ENCODE data around the gene SRRM3. TPM values are rescaled to one million over a fixed set of nuclear protein-coding genes. Genes with fewer than 3 reads are reported as not detected.

SRRM3 gene
- total and polyA plus RNA-seq, 2 experiments from 2014 or later: 0.39 to 0.65 TPM

- 80 to 89% methylated on average over 6 of the region's 6 CpGs for WGBS, 2 experiments (ENCODE audit: low coverage in 1 of 2, low lambda C conversion rate in 2 of 2, missing lambda C conversion rate in 2 of 2)
Measured at GRCh38 chr7:76272142-76272541, 70.4 kb downstream of the SRRM3 start.

DNA sequence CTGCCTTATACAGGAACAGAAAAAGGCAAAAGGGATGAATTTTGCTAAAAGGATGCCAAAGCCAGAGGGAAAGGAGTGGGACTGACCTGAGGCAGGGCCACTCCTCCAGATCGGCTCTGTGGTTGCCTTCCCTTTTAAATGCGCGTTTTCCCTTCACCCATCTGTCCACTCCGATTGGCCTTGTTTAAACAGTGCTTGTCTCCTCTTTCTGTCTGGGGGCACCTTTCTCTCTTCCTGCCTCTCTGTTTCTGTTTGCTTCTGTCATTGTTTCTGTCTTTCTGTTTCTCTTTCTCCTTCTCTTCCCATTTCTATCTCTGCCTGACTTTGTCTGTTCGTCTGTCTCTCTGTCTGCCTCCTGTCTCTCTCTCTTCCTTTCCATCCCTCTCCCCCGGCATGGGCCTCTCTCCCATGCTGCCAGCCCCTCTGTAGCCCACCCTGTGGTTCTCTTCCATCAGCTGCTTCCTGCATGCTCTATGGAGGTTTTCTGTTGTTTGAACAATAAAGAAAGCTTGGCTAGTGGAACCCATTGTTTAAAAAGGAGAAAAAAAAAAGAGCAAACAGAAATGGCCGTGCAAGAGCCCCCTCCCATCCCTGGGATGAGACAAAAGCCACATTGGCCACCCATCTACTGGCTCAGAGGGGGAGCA lies 71.3 kb downstream of the SRRM3 start:
- DNase-seq: no peak
- Histone ChIP-seq H3K9ac (no peak overlapping the region), H4K20me1 (ENCODE audit: insufficient read depth) (no peaks in the 10 kb centered on the region), H3K36me3 (ENCODE audit: low read depth) (no peaks in the 10 kb centered on the region), H2AFZ (no peak overlapping the region), H3K79me2 (ENCODE audit: insufficient read depth) (no peaks in the 10 kb centered on the region), H3K9me2 (ENCODE audit: insufficient read depth) (no peaks in the 10 kb centered on the region), H3K4me3 (no peak overlapping the region), H3F3A (ENCODE audit: insufficient read depth) (no peaks in the 10 kb centered on the region), H3K27ac (no peak overlapping the region), H3K4me2 (ENCODE audit: unreplicated experiment) (no peak overlapping the region), H3K9me3 (ENCODE audit: low read depth) (no peaks in the 10 kb centered on the region), H3K27me3 (replicated peaks; ENCODE audit: insufficient read depth) (peaks cover 52% of the 10 kb centered on the region), H3K4me1 (ENCODE audit: insufficient read depth) (no peaks in the 10 kb centered on the region)
- in situ Hi-C loops (cut with MboI): no loop called here
- no peak for TF ChIP-seq EZH2 (IDR thresholded peaks at IDR 0.05; ENCODE audit: insufficient read depth, poor library complexity, severe bottlenecking)
- no peak for TF ChIP-seq EZH2phosphoT487 (IDR thresholded peaks at IDR 0.05; ENCODE audit: insufficient read depth, low read depth)
- WGBS, 2 experiments (ENCODE audit: low coverage in 1 of 2, low lambda C conversion rate in 2 of 2, missing lambda C conversion rate in 2 of 2): 20 to 36% methylated on average over 7 of the region's 7 CpGs

More at GRCh38 chr7:76272142-76272541, 70.4 kb downstream of the SRRM3 start:
- in situ Hi-C loops (cut with MboI): no loop called here
- H3K79me2 ChIP-seq (ENCODE audit: insufficient read depth): no peaks in the 10 kb centered on the region
- no peaks in the 10 kb centered on the region for H3K36me3 ChIP-seq (ENCODE audit: low read depth)
- no peaks in the 10 kb centered on the region for H3K9me2 ChIP-seq (ENCODE audit: insufficient read depth)
- no peak overlapping the region for H3K9ac ChIP-seq
- H3K4me1 ChIP-seq (ENCODE audit: insufficient read depth): no peaks in the 10 kb centered on the region
- H3K27me3 ChIP-seq (replicated peaks; ENCODE audit: insufficient read depth): peaks cover 52% of the 10 kb centered on the region
- no peak overlapping the region for H3K27ac ChIP-seq
- no peaks in the 10 kb centered on the region for H3K9me3 ChIP-seq (ENCODE audit: low read depth)
- H4K20me1 ChIP-seq (ENCODE audit: insufficient read depth): no peaks in the 10 kb centered on the region
- TF ChIP-seq EZH2 (IDR thresholded peaks at IDR 0.05; ENCODE audit: insufficient read depth, poor library complexity, severe bottlenecking) (no peak), EZH2phosphoT487 (IDR thresholded peaks at IDR 0.05; ENCODE audit: insufficient read depth, low read depth) (no peak)
- H3K4me3 ChIP-seq: no peak overlapping the region
- H2AFZ ChIP-seq: no peak overlapping the region
- H3F3A ChIP-seq (ENCODE audit: insufficient read depth): no peaks in the 10 kb centered on the region
- H3K4me2 ChIP-seq (ENCODE audit: unreplicated experiment): no peak overlapping the region
- DNase-seq: no peak

- Histone ChIP-seq H3K9me2 (ENCODE audit: insufficient read depth) (no peaks in the 10 kb centered on the region), H3K4me2 (ENCODE audit: unreplicated experiment) (no peak overlapping the region), H3K79me2 (ENCODE audit: insufficient read depth) (no peaks in the 10 kb centered on the region), H3F3A (ENCODE audit: insufficient read depth) (no peaks in the 10 kb centered on the region), H3K36me3 (ENCODE audit: low read depth) (no peaks in the 10 kb centered on the region), H2AFZ (no peak overlapping the region), H3K9ac (no peak overlapping the region), H3K27ac (no peak overlapping the region), H3K4me3 (no peak overlapping the region), H3K4me1 (ENCODE audit: insufficient read depth) (no peaks in the 10 kb centered on the region), H3K27me3 (replicated peaks; ENCODE audit: insufficient read depth) (peaks cover 50% of the 10 kb centered on the region), H3K9me3 (ENCODE audit: low read depth) (no peaks in the 10 kb centered on the region), H4K20me1 (ENCODE audit: insufficient read depth) (no peaks in the 10 kb centered on the region)
- DNase-seq: no peak
- in situ Hi-C loops (cut with MboI): no loop called here
- TF ChIP-seq EZH2phosphoT487 (IDR thresholded peaks at IDR 0.05; ENCODE audit: insufficient read depth, low read depth) (no peak), EZH2 (IDR thresholded peaks at IDR 0.05; ENCODE audit: insufficient read depth, poor library complexity, severe bottlenecking) (no peak)
- 61 to 66% methylated on average over 5 of the region's 5 CpGs for WGBS, 2 experiments (ENCODE audit: low coverage in 1 of 2, low lambda C conversion rate in 2 of 2, missing lambda C conversion rate in 2 of 2)
Measured at GRCh38 chr7:76273503-76273902, 71.8 kb downstream of the SRRM3 start.

DNA sequence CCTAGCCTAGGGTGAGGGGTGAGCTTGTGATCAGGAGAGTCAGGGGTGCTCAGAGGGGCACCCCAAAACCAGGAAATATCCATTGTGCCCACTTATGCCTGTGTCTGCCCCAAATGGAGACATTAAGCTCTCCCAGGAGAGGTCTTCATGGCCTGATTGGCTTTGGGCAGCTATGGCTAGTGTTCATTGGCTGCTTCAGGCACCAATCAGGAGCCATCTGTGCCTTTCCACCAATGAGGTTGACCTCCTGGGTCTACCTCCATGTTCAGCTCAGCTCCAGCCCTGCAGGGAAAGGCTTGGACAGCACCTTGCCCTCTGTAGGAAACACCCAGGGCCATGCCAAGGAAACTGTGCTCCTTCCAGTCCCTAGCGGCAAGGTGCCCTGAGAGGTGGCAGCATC lies 76.8 kb downstream of the SRRM3 start:
- H3K4me3 ChIP-seq: no peak overlapping the region
- TF ChIP-seq EZH2 (IDR thresholded peaks at IDR 0.05; ENCODE audit: insufficient read depth, poor library complexity, severe bottlenecking) (no peak), EZH2phosphoT487 (IDR thresholded peaks at IDR 0.05; ENCODE audit: insufficient read depth, low read depth) (no peak)
- H2AFZ ChIP-seq: no peak overlapping the region
- no peak overlapping the region for H3K4me2 ChIP-seq (ENCODE audit: unreplicated experiment)
- no peak for DNase-seq
- H3K9ac ChIP-seq: no peak overlapping the region
- no peaks in the 10 kb centered on the region for H3K79me2 ChIP-seq (ENCODE audit: insufficient read depth)
- no peaks in the 10 kb centered on the region for H3K36me3 ChIP-seq (ENCODE audit: low read depth)
- no peaks in the 10 kb centered on the region for H3K9me3 ChIP-seq (ENCODE audit: low read depth)
- H3K27ac ChIP-seq: no peak overlapping the region
- no peaks in the 10 kb centered on the region for H4K20me1 ChIP-seq (ENCODE audit: insufficient read depth)
- WGBS, 2 experiments (ENCODE audit: low coverage in 1 of 2, low lambda C conversion rate in 2 of 2, missing lambda C conversion rate in 2 of 2): 92 to 100% methylated on average over 1 of the region's 1 CpG
- no peaks in the 10 kb centered on the region; the same call in 1 of the 2 replicates for H3F3A ChIP-seq (ENCODE audit: insufficient read depth)
- in situ Hi-C loops (cut with MboI): no loop called here
- no peaks in the 10 kb centered on the region for H3K4me1 ChIP-seq (ENCODE audit: insufficient read depth)
- H3K9me2 ChIP-seq (ENCODE audit: insufficient read depth): no peaks in the 10 kb centered on the region
- H3K27me3 ChIP-seq (replicated peaks; ENCODE audit: insufficient read depth): peaks cover 23% of the 10 kb centered on the region
